Neuron (in vitro differentiated cells): ENCODE data around the gene SCN3A.
A peak's percentile ranks its signal among the peaks of the same experiment; 100 is the strongest.

Experiments
- H2AFZ ChIP-seq: one replicate; pipeline ENCODE4 v1.6.1; 2013; ENCODE audit warnings: low read depth, mild to moderate bottlenecking, inconsistent platforms, low read length, moderate library complexity
- H3K27me3 ChIP-seq: one replicate; pipeline ENCODE4 v1.6.1; 2013; ENCODE audit warnings: low read length; ENCODE audit not compliant: insufficient read depth
- H3K36me3 ChIP-seq: one replicate; pipeline ENCODE4 v1.6.1; 2013; ENCODE audit warnings: low read length; ENCODE audit not compliant: insufficient read depth
- H3K4me1 ChIP-seq: one replicate; pipeline ENCODE4 v1.6.1; 2013; ENCODE audit warnings: low read length; ENCODE audit not compliant: insufficient read depth
- H3K4me3 ChIP-seq: 2 replicates; pipeline ENCODE4 v1.5.1; 2013; ENCODE audit warnings: mild to moderate bottlenecking, low read length, moderate library complexity
- H3K9me3 ChIP-seq: one replicate; pipeline ENCODE4 v1.6.1; 2013; ENCODE audit warnings: low read length

SCN3A gene

GRCh38 chr2:165203689-165204559 lies at the start of gene SCN3A:
Gene SCN3A (minus strand): TSS chr2:165204050. CDS start chr2:165176394, 27,656 bp downstream.
- Histone ChIP-seq H3K27me3 (no peaks in the 10 kb centered on the region), H3K4me3 (peak within 1 kb of the TSS; percentile 71), H3K9me3 (no peaks in the 10 kb centered on the region), H3K36me3 (no peaks in the 10 kb centered on the region), H3K4me1 (peaks cover 12% of the 10 kb centered on the region), H2AFZ (peak within 1 kb of the TSS; percentile 88)

GRCh38 chr2:165253178-165253577 lies 49.3 kb upstream of the SCN3A start:
- Histone ChIP-seq H3K4me3 (no peak overlapping the region), H3K4me1 (no peaks in the 10 kb centered on the region), H3K27me3 (no peaks in the 10 kb centered on the region), H3K36me3 (no peaks in the 10 kb centered on the region), H3K9me3 (no peaks in the 10 kb centered on the region), H2AFZ (no peak overlapping the region)

- Histone ChIP-seq H3K4me3 (no peak overlapping the region), H3K27me3 (no peaks in the 10 kb centered on the region), H2AFZ (no peak overlapping the region), H3K4me1 (no peaks in the 10 kb centered on the region), H3K36me3 (no peaks in the 10 kb centered on the region), H3K9me3 (no peaks in the 10 kb centered on the region)
These were observed 47.5 kb upstream of the SCN3A start for GRCh38 chr2:165251366-165251765.

GRCh38 chr2:165248238-165248637 lies 44.4 kb upstream of the SCN3A start:
- no peaks in the 10 kb centered on the region for H3K36me3 ChIP-seq
- H3K4me3 ChIP-seq: no peak overlapping the region
- H3K9me3 ChIP-seq: no peaks in the 10 kb centered on the region
- no peaks in the 10 kb centered on the region for H3K4me1 ChIP-seq
- H2AFZ ChIP-seq: no peak overlapping the region
- no peaks in the 10 kb centered on the region for H3K27me3 ChIP-seq

- no peaks in the 10 kb centered on the region for H3K36me3 ChIP-seq
- no peaks in the 10 kb centered on the region for H3K4me1 ChIP-seq
- no peak overlapping the region for H2AFZ ChIP-seq
- H3K4me3 ChIP-seq: no peak overlapping the region
- H3K27me3 ChIP-seq: no peaks in the 10 kb centered on the region
- H3K9me3 ChIP-seq: no peaks in the 10 kb centered on the region
These were observed 41.4 kb upstream of the SCN3A start for GRCh38 chr2:165245081-165245793.

GRCh38 chr2:165240916-165241315 lies 37.1 kb upstream of the SCN3A start:
- H3K27me3 ChIP-seq: no peaks in the 10 kb centered on the region
- H2AFZ ChIP-seq: no peak overlapping the region
- no peaks in the 10 kb centered on the region for H3K4me1 ChIP-seq
- no peak overlapping the region for H3K4me3 ChIP-seq
- no peaks in the 10 kb centered on the region for H3K36me3 ChIP-seq
- no peaks in the 10 kb centered on the region for H3K9me3 ChIP-seq

GRCh38 chr2:165239856-165240515 lies 36.1 kb upstream of the SCN3A start:
- peak overlapping the region; percentile 30 for H3K4me3 ChIP-seq
- no peaks in the 10 kb centered on the region for H3K27me3 ChIP-seq
- H3K9me3 ChIP-seq: no peaks in the 10 kb centered on the region
- H2AFZ ChIP-seq: no peak overlapping the region
- H3K36me3 ChIP-seq: no peaks in the 10 kb centered on the region
- no peaks in the 10 kb centered on the region for H3K4me1 ChIP-seq

GRCh38 chr2:165239230-165239629 lies 35.4 kb upstream of the SCN3A start, which contains the start of gene SCN2A:
Gene SCN2A (plus strand): TSS chr2:165239414. CDS start chr2:165295824, 56,410 bp downstream.
- Histone ChIP-seq H3K27me3 (no peaks in the 10 kb centered on the region), H3K36me3 (no peaks in the 10 kb centered on the region), H3K4me1 (no peaks in the 10 kb centered on the region), H3K9me3 (no peaks in the 10 kb centered on the region), H2AFZ (no peak within 1 kb of the TSS), H3K4me3 (peak within 1 kb of the TSS; percentile 30)

- no peaks in the 10 kb centered on the region for H3K4me1 ChIP-seq
- no peaks in the 10 kb centered on the region for H3K9me3 ChIP-seq
- no peak overlapping the region for H3K4me3 ChIP-seq
- no peak overlapping the region for H2AFZ ChIP-seq
- H3K36me3 ChIP-seq: no peaks in the 10 kb centered on the region
- no peaks in the 10 kb centered on the region for H3K27me3 ChIP-seq
These were observed 34.4 kb upstream of the SCN3A start for GRCh38 chr2:165238295-165238694.

- no peaks in the 10 kb centered on the region for H3K4me1 ChIP-seq
- no peak overlapping the region for H3K4me3 ChIP-seq
- H2AFZ ChIP-seq: no peak overlapping the region
- no peaks in the 10 kb centered on the region for H3K9me3 ChIP-seq
- no peaks in the 10 kb centered on the region for H3K27me3 ChIP-seq
- no peaks in the 10 kb centered on the region for H3K36me3 ChIP-seq
These were observed 33.2 kb upstream of the SCN3A start for GRCh38 chr2:165237056-165237455.

- H3K36me3 ChIP-seq: no peaks in the 10 kb centered on the region
- H3K4me1 ChIP-seq: no peaks in the 10 kb centered on the region
- no peak overlapping the region for H2AFZ ChIP-seq
- H3K4me3 ChIP-seq: no peak overlapping the region
- H3K9me3 ChIP-seq: no peaks in the 10 kb centered on the region
- H3K27me3 ChIP-seq: no peaks in the 10 kb centered on the region
These were observed 23.7 kb upstream of the SCN3A start for GRCh38 chr2:165227571-165227970.

GRCh38 chr2:165224941-165225340 lies 21.1 kb upstream of the SCN3A start:
- no peak overlapping the region for H2AFZ ChIP-seq
- H3K36me3 ChIP-seq: no peaks in the 10 kb centered on the region
- no peak overlapping the region for H3K4me3 ChIP-seq
- H3K9me3 ChIP-seq: no peaks in the 10 kb centered on the region
- no peaks in the 10 kb centered on the region for H3K4me1 ChIP-seq
- no peaks in the 10 kb centered on the region for H3K27me3 ChIP-seq

GRCh38 chr2:165219481-165219880 lies 15.6 kb upstream of the SCN3A start:
- no peak overlapping the region for H3K4me3 ChIP-seq
- H3K36me3 ChIP-seq: no peaks in the 10 kb centered on the region
- no peak overlapping the region for H2AFZ ChIP-seq
- H3K27me3 ChIP-seq: no peaks in the 10 kb centered on the region
- H3K9me3 ChIP-seq: no peaks in the 10 kb centered on the region
- H3K4me1 ChIP-seq: no peaks in the 10 kb centered on the region
